Measurements from ENCODE around the gene ANAPC1.
"Not testable (repeated sequence)": the region's sequence is repeated elsewhere in the genome, so short reads cannot be mapped to it uniquely, and the experiment has no call there.

DNA sequence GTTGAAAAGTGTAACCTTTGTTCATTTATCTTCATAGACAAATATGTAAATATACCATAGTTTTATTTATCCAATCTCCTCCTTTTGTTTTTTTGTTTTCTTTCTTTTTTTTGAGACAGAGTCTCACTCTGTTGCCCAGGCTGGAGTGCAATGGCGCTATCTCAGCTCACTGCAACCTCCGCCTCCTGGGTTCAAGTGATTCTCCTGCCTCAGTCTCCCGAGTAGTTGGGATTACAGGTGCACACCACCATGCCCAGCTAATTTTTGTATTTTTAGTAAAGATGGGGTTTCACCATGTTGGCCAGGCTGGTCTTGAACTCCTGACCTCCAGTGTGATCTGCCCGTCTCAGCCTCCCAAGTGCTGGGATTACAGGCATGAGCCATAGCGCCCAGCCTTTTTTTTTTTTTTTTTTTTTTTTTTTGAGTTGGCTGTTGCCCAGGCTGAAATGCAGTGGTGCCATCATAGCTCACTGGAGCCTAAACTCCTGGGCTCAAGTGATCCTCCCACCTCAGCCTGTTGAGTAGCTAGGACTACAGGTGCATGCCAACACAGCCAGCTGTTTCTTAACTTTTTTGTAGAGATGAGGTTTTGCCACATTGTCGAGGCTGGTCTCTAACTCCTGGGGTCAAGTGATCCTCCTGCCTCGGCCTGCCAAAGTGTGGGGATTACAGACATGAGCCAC lies 27.4 kb upstream of the ANAPC1 start:
- TF ChIP-seq, protein P1, sequence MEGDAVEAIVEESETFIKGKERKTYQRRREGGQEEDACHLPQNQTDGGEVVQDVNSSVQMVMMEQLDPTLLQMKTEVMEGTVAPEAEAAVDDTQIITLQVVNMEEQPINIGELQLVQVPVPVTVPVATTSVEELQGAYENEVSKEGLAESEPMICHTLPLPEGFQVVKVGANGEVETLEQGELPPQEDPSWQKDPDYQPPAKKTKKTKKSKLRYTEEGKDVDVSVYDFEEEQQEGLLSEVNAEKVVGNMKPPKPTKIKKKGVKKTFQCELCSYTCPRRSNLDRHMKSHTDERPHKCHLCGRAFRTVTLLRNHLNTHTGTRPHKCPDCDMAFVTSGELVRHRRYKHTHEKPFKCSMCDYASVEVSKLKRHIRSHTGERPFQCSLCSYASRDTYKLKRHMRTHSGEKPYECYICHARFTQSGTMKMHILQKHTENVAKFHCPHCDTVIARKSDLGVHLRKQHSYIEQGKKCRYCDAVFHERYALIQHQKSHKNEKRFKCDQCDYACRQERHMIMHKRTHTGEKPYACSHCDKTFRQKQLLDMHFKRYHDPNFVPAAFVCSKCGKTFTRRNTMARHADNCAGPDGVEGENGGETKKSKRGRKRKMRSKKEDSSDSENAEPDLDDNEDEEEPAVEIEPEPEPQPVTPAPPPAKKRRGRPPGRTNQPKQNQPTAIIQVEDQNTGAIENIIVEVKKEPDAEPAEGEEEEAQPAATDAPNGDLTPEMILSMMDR (IDR thresholded peaks at IDR 0.05), result not testable (repeated sequence)
- not testable (repeated sequence) for TF ChIP-seq POLR2A (IDR thresholded peaks at IDR 0.05)
